ENCODE data around the gene CC2D2A. TPM values are rescaled to one million over a fixed set of nuclear protein-coding genes. Genes with fewer than 3 reads are reported as not detected.

Gene CC2D2A
- total RNA-seq (2014; rRNA removed; shearing (Covaris generic)), result 7.6 and 24.7 TPM in 2 replicates

GRCh38 chr4:15469402-15470127 is at the start of gene CC2D2A:
TSS of gene CC2D2A (plus strand) at chr4:15469882. CDS start at chr4:15475933, 6,051 bp downstream.
- DNase-seq (ENCODE audit: low spot score), result peak; percentile 85
- in situ Hi-C loops (cut with HindIII; ENCODE audit: low sequenced_read_pairs), result no loop called here

- in situ Hi-C loops (cut with HindIII; ENCODE audit: low sequenced_read_pairs), result no loop called here
- no peak for DNase-seq (ENCODE audit: low spot score)
Measured at GRCh38 chr4:15420642-15421041, 49.0 kb upstream of the CC2D2A start.

GRCh38 chr4:15423285-15423711 is 46.4 kb upstream of the CC2D2A start:
- DNase-seq (ENCODE audit: low spot score), result no peak
- in situ Hi-C loops (cut with HindIII; ENCODE audit: low sequenced_read_pairs), result no loop called here

GRCh38 chr4:15425520-15425919 is 44.2 kb upstream of the CC2D2A start:
- in situ Hi-C loops (cut with HindIII; ENCODE audit: low sequenced_read_pairs), result no loop called here
- DNase-seq (ENCODE audit: low spot score), result no peak

- DNase-seq (ENCODE audit: low spot score), result no peak
- in situ Hi-C loops (cut with HindIII; ENCODE audit: low sequenced_read_pairs), result no loop called here
Measured at GRCh38 chr4:15427161-15427560, 42.5 kb upstream of the CC2D2A start.

- DNase-seq (ENCODE audit: low spot score), result no peak
- in situ Hi-C loops (cut with HindIII; ENCODE audit: low sequenced_read_pairs), result no loop called here
Measured at GRCh38 chr4:15427701-15428100, 42.0 kb upstream of the CC2D2A start, which contains the start of gene C1QTNF7. TSS of gene C1QTNF7 (plus strand) at chr4:15428033. CDS start at chr4:15435744, 7,711 bp downstream.

- no peak for DNase-seq (ENCODE audit: low spot score)
- in situ Hi-C loops (cut with HindIII; ENCODE audit: low sequenced_read_pairs), result no loop called here
Measured at GRCh38 chr4:15428611-15429010, 41.1 kb upstream of the CC2D2A start.

- in situ Hi-C loops (cut with HindIII; ENCODE audit: low sequenced_read_pairs), result no loop called here
- DNase-seq (ENCODE audit: low spot score), result no peak
Measured at GRCh38 chr4:15434091-15434490, 35.6 kb upstream of the CC2D2A start.

GRCh38 chr4:15434676-15435075 is 35.0 kb upstream of the CC2D2A start:
- no peak for DNase-seq (ENCODE audit: low spot score)
- in situ Hi-C loops (cut with HindIII; ENCODE audit: low sequenced_read_pairs), result no loop called here

GRCh38 chr4:15436513-15436912 is 33.2 kb upstream of the CC2D2A start:
- DNase-seq (ENCODE audit: low spot score), result peak; percentile 38
- in situ Hi-C loops (cut with HindIII; ENCODE audit: low sequenced_read_pairs), result no loop called here

GRCh38 chr4:15438939-15439524 is 30.6 kb upstream of the CC2D2A start:
- DNase-seq (ENCODE audit: low spot score), result no peak
- in situ Hi-C loops (cut with HindIII; ENCODE audit: low sequenced_read_pairs), result no loop called here

- in situ Hi-C loops (cut with HindIII; ENCODE audit: low sequenced_read_pairs), result no loop called here
- peak; percentile 26 for DNase-seq (ENCODE audit: low spot score)
Measured at GRCh38 chr4:15443371-15444160, 26.1 kb upstream of the CC2D2A start.

- DNase-seq (ENCODE audit: low spot score), result no peak
- in situ Hi-C loops (cut with HindIII; ENCODE audit: low sequenced_read_pairs), result no loop called here
Measured at GRCh38 chr4:15444276-15444675, 25.4 kb upstream of the CC2D2A start.

- no peak for DNase-seq (ENCODE audit: low spot score)
- in situ Hi-C loops (cut with HindIII; ENCODE audit: low sequenced_read_pairs), result no loop called here
Measured at GRCh38 chr4:15444879-15445547, 24.7 kb upstream of the CC2D2A start.

- in situ Hi-C loops (cut with HindIII; ENCODE audit: low sequenced_read_pairs), result no loop called here
- DNase-seq (ENCODE audit: low spot score), result no peak
Measured at GRCh38 chr4:15451181-15451865, 18.4 kb upstream of the CC2D2A start.

- in situ Hi-C loops (cut with HindIII; ENCODE audit: low sequenced_read_pairs), result no loop called here
Measured at GRCh38 chr4:15451866-15452765, 17.6 kb upstream of the CC2D2A start.

GRCh38 chr4:15455290-15455689 is 14.4 kb upstream of the CC2D2A start:
- DNase-seq (ENCODE audit: low spot score), result no peak
- in situ Hi-C loops (cut with HindIII; ENCODE audit: low sequenced_read_pairs), result no loop called here

More at GRCh38 chr4:15451866-15452765, 17.6 kb upstream of the CC2D2A start:
- DNase-seq (ENCODE audit: low spot score), result no peak

Measured in G401 (cell line).